ENCODE results near the gene MAPK9. TPM values are rescaled to one million over a fixed set of nuclear protein-coding genes. Genes with fewer than 3 reads are reported as not detected.

The MAPK9 gene
- total RNA-seq, 4 donors from 2014 or later: 14.5 to 27.3 (median 20.5) TPM

DNA sequence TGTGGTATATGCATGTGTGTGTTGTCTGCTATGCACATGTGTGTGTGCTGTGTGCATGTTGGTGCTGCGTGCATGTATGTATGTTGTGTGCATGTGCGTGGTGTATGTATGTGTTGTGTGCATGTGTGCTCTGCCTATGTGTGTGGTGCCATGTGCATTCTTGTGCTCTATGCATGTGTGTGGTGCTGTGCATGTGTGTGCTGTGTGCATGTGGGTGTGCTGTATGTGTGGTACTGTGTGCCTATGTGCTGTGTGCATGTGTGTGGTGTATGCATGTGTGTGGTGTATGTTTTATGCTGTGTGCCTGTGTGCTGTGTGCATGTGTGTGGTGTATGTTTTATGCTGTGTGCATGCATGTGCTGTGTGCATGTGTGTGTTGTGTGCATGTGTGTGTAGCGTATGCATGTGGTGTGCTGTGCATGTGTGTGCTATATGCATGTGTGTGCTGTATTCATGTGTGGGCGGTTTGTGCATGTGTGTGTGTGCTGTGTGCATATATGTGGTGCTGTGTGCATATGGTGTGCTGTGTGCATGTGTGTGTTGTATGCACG lies 78.2 kb downstream of the MAPK9 start:
- peaks cover 0 to 31% (median 10%) of the 10 kb centered on the region in 3 donors for H3K9me3 ChIP-seq
- H3K4me3 ChIP-seq: no peak overlapping the region
- DNase-seq: no peak
- H3K4me1 ChIP-seq: peaks cover 0 to 10% (median 3%) of the 10 kb centered on the region in 3 donors
- no peak overlapping the region for H3K27ac ChIP-seq
- no peaks in the 10 kb centered on the region for H3K36me3 ChIP-seq
- TF ChIP-seq CTCF (IDR thresholded peaks at IDR 0.05) (no peak), POLR2A (IDR thresholded peaks at IDR 0.05) (no peak)
- intact Hi-C loops (cut with DNase I): no loop called here
- WGBS, 2 donors: 74 to 79% methylated on average over 4 to 5 of the region's 5 CpGs
- peaks cover 0 to 42% (median 0%) of the 10 kb centered on the region in 4 donors for H3K27me3 ChIP-seq

DNA sequence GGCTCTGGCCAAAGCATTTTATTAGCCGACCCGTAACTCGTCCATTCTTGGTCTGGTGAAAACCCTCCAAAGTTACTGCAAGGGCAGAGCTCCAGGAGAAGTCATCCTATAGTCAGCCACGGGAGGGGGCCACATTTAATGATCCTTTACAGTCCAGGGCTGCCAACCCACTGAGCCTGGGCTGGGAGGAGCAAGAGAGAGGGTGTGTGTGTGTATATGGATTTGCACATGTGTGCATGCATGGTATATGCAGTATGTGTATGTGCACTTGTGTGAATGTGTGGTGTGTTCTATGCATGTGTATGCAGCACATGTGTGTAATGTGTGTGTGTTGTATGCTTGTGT lies 78.7 kb downstream of the MAPK9 start:
- 7 to 16% methylated on average over 4 of the region's 4 CpGs for WGBS, 2 donors
- intact Hi-C loops (cut with DNase I): no loop called here

DNA sequence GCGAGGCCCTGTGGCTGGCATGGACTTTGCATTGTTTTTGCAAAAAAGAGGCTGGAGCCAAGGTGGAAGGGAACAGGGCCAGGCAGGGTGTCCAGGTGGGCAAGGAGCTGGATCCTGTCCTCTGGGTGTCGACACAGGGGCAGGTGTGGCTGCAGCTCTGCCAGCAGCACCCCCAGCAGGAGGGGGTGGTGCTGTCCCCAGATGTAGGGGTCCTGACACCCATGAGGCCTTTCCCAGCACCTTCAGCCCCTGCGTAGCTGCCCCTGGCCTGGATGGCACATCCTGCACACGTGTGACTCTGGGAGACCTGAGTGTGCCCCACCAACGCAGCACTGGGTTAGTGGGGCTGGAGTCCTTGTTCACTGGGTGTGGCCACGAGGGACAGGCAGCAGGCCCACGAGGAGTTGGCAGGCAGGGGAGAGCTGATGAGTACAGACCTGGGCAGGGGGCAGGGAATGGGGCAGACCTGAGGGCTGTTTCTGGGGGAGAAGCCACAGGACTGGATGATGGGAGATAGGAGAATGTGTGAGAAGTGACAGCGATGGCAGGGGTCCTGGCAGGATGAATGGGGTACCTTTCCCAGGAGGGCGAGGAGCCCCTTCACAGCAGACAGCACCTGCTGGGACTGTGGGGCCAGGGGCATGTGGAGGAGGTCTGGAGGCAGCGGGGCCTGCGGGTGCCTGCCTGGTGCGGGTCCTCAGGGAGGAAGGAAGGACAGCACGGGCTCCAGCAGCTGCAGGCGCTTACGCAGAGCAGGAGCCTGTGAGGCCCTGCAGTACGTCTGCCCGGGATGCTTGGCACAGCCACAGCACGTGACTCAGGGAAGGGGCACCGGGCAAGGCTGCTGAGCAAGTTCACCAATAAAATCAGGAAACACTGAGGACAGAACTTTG lies 79.3 kb downstream of the MAPK9 start:
- Histone ChIP-seq H3K9me3 (peaks cover 0 to 20% (median 10%) of the 10 kb centered on the region in 3 donors), H3K27ac (no peak overlapping the region), H3K36me3 (no peaks in the 10 kb centered on the region), H3K27me3 (peaks cover 0 to 53% (median 3%) of the 10 kb centered on the region in 4 donors), H3K4me1 (peaks cover 5 to 22% (median 11%) of the 10 kb centered on the region in 3 donors), H3K4me3 (no peak overlapping the region)
- whole genome bisulfite sequencing, 2 donors: 33 to 65% methylated on average over 4 to 15 of the region's 19 CpGs
- no peak for DNase-seq
- TF ChIP-seq CTCF (IDR thresholded peaks at IDR 0.05) (no peak), POLR2A (IDR thresholded peaks at IDR 0.05) (no peak)
- intact Hi-C loops (cut with DNase I): no loop called here

More for the DNA sequence above, 78.7 kb downstream of the MAPK9 start:
- H3K36me3 ChIP-seq: no peaks in the 10 kb centered on the region
- H3K27me3 ChIP-seq: peaks cover 0 to 46% (median 1%) of the 10 kb centered on the region in 4 donors
- peaks cover 3 to 15% (median 6%) of the 10 kb centered on the region in 3 donors for H3K4me1 ChIP-seq
- no peak for DNase-seq
- no peak overlapping the region for H3K27ac ChIP-seq
- peaks cover 0 to 26% (median 10%) of the 10 kb centered on the region in 3 donors for H3K9me3 ChIP-seq
- TF ChIP-seq CTCF (IDR thresholded peaks at IDR 0.05) (no peak), POLR2A (IDR thresholded peaks at IDR 0.05) (no peak)
- no peak overlapping the region for H3K4me3 ChIP-seq

GRCh38 chr5:180211761-180212035 lies 80.2 kb downstream of the MAPK9 start:
- Histone ChIP-seq H3K36me3 (no peaks in the 10 kb centered on the region), H3K27ac (no peak overlapping the region), H3K4me1 (peaks cover 5 to 22% (median 11%) of the 10 kb centered on the region in 3 donors), H3K9me3 (peaks cover 0 to 10% (median under 1%) of the 10 kb centered on the region in 3 donors), H3K27me3 (peaks cover 0 to 59% (median 3%) of the 10 kb centered on the region in 4 donors), H3K4me3 (no peak overlapping the region)
- intact Hi-C loops (cut with DNase I): no loop called here
- no peak for DNase-seq
- WGBS, 2 donors: no CpG with 5 or more reads among the region's 4 CpGs
- TF ChIP-seq POLR2A (IDR thresholded peaks at IDR 0.05): no peak
- no peak for TF ChIP-seq CTCF (IDR thresholded peaks at IDR 0.05)
